ENCODE measurements around the gene USP11. TPM values are rescaled to one million over a fixed set of nuclear protein-coding genes. Genes with fewer than 3 reads are reported as not detected.

Gene USP11
- total RNA-seq, 1 experiment from 2014 or later: 153 TPM

DNA sequence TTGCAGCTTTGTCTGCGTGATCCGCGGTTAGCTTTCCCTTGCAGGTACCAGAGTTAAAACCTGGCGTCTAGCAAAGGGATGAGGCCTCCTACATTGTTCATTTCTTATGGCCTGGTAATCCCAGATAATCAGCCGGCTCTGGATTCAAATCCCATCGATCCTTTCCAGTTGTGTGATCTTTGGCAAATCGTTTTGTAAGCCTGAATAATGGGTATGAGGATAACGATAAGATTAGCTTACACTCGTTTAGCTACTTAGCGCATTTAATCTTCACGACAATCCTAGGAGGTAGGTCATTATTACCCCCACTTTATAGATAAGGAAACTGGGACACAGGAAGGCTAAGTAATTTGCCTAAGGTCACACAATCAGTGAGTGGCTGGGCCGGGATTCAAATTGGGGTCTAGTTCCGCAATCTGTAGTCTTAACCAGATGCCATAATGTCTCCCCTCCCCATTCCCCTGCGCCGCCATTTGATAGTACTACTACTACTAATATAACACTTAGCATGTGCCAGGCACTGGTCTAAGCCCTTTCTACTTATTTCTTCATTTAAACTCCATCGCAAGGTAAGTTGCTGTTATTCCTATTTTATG, 40.9 kb upstream of the USP11 start:
- peaks cover 8% of the 10 kb centered on the region; the same call in 1 of the 2 replicates for H3K4me1 ChIP-seq (ENCODE audit: insufficient read depth, low read length)
- H3K18ac ChIP-seq (ENCODE audit: insufficient read length, low read depth, low read length): no peak overlapping the region
- peak overlapping the region in 1 of 3 experiments; percentile 22; a peak in 1 of 7 replicates for H3K27ac Mint-ChIP-seq
- no peaks in the 10 kb centered on the region for H3K9me3 ChIP-seq (ENCODE audit: control insufficient read depth, low read depth, low read length)
- no peak overlapping the region for H2BK20ac ChIP-seq (ENCODE audit: low read depth, low read length, poor library complexity, severe bottlenecking)
- no peak overlapping the region for H3K56ac ChIP-seq (ENCODE audit: insufficient read length, low read depth, low read length)
- peaks cover 28 to 38% of the 10 kb centered on the region in 2 experiments for H3K4me1 Mint-ChIP-seq
- H3K23me2 ChIP-seq (ENCODE audit: insufficient read length, low read depth, low read length, poor library complexity, severe bottlenecking): peaks cover 15% of the 10 kb centered on the region
- H3K27me3 ChIP-seq (ENCODE audit: insufficient read depth, low read length): no peaks in the 10 kb centered on the region
- TF ChIP-seq, protein P1, sequence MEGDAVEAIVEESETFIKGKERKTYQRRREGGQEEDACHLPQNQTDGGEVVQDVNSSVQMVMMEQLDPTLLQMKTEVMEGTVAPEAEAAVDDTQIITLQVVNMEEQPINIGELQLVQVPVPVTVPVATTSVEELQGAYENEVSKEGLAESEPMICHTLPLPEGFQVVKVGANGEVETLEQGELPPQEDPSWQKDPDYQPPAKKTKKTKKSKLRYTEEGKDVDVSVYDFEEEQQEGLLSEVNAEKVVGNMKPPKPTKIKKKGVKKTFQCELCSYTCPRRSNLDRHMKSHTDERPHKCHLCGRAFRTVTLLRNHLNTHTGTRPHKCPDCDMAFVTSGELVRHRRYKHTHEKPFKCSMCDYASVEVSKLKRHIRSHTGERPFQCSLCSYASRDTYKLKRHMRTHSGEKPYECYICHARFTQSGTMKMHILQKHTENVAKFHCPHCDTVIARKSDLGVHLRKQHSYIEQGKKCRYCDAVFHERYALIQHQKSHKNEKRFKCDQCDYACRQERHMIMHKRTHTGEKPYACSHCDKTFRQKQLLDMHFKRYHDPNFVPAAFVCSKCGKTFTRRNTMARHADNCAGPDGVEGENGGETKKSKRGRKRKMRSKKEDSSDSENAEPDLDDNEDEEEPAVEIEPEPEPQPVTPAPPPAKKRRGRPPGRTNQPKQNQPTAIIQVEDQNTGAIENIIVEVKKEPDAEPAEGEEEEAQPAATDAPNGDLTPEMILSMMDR (conservative IDR thresholded peaks at IDR 0.05): no peak
- no peak overlapping the region for H2BK15ac ChIP-seq (ENCODE audit: low read depth, low read length)
- peak overlapping the region; percentile 75 for H3K4me2 ChIP-seq (ENCODE audit: insufficient read depth, insufficient read length, low read length)
- no peak overlapping the region for H4K5ac ChIP-seq (ENCODE audit: insufficient read length, low read depth, low read length)
- H3K79me1 ChIP-seq (ENCODE audit: insufficient read depth, low read depth, low read length, poor library complexity, severe bottlenecking): peaks cover 12% of the 10 kb centered on the region
- no peak overlapping the region for H4K91ac ChIP-seq (ENCODE audit: insufficient read length, low read depth, low read length)
- H3T11ph ChIP-seq (ENCODE audit: low read length): no peak overlapping the region
- no peak overlapping the region for H2AK5ac ChIP-seq (ENCODE audit: insufficient read length, low read length)
- WGBS (ENCODE audit: extremely low coverage, insufficient read length, low lambda C conversion rate): no CpG with 5 or more reads among the region's 16 CpGs
- H3K23ac ChIP-seq (ENCODE audit: insufficient read length, low read depth, low read length): no peak overlapping the region
- H3K27me3 Mint-ChIP-seq (ENCODE audit: low read depth): peaks cover 1% of the 10 kb centered on the region
- no peak overlapping the region for H2AFZ ChIP-seq (ENCODE audit: low read length)
- peak overlapping the region; percentile 82 to 95 for H3K4me3 Mint-ChIP-seq
- H3K4ac ChIP-seq (ENCODE audit: low read depth, low read length): no peak overlapping the region
- DNase-seq: no peak
- H3K9ac ChIP-seq (ENCODE audit: extremely low read depth, insufficient read length, low read length): peak overlapping the region; percentile 71
- peaks cover 11 to 31% of the 10 kb centered on the region in 2 experiments for H3K9me3 Mint-ChIP-seq
- no peak overlapping the region for H3K27ac ChIP-seq (ENCODE audit: insufficient read length, low read depth, low read length)
- no peak overlapping the region for H2BK12ac ChIP-seq (ENCODE audit: insufficient read length, low read depth, low read length)
- H4K8ac ChIP-seq (replicated peaks; ENCODE audit: insufficient read length, low read depth, low read length): no peak overlapping the region
- H2BK120ac ChIP-seq (ENCODE audit: low read depth, low read length, poor library complexity, severe bottlenecking): no peak overlapping the region
- H3K36me3 Mint-ChIP-seq (ENCODE audit: insufficient read depth in 1 of 3, low read depth in 3 of 3): peaks cover 25 to 30% (median 26%) of the 10 kb centered on the region in 3 experiments
- H2BK5ac ChIP-seq (ENCODE audit: insufficient read length, low read length): no peak overlapping the region
- H3K79me2 ChIP-seq (ENCODE audit: insufficient read depth, low read length): peaks cover 27% of the 10 kb centered on the region; the same call in 1 of the 2 replicates
- no peak overlapping the region for H3K14ac ChIP-seq (ENCODE audit: insufficient read depth, low read length)
- H4K20me1 ChIP-seq (ENCODE audit: control insufficient read depth, insufficient read depth, insufficient read length): no peaks in the 10 kb centered on the region
